Neutrophil (primary cell): ENCODE measurements around the gene SH3PXD2B.

ENCODE experiments used
- H3K27ac ChIP-seq: fragments of 200-600 bp; sonication (generic); 2 replicates; pipeline ENCODE4 v1.5.1; 2016; ENCODE audit warnings: mild to moderate bottlenecking, moderate library complexity
- H3K27me3 ChIP-seq: fragments of 200-600 bp; sonication (generic); 2 replicates; pipeline ENCODE4 v1.6.0; 2016; ENCODE audit warnings: mild to moderate bottlenecking
- H3K36me3 ChIP-seq: fragments of 200-600 bp; sonication (generic); 2 replicates; pipeline ENCODE4 v1.5.1; 2017
- H3K4me1 ChIP-seq, 2 experiments: fragments of 200-600 bp in 1 of 2; sonication (generic) in 1 of 2; 1 replicate in 1 of 2; 2 replicates in 1 of 2; pipeline versions ENCODE4 v1.5.1 to v1.6.1; 2013 to 2016; ENCODE audit warnings: low read depth in 1 of 2, low read length in 1 of 2, mild to moderate bottlenecking in 1 of 2, moderate library complexity in 1 of 2; ENCODE audit not compliant: control insufficient read depth in 1 of 2, insufficient read depth in 1 of 2
- H3K4me3 ChIP-seq, 2 experiments: fragments of 200-600 bp in 1 of 2; sonication (generic) in 1 of 2; 1 replicate in 1 of 2; 2 replicates in 1 of 2; pipeline ENCODE4 v1.5.1; 2013 to 2016; ENCODE audit warnings: low read depth in 1 of 2, low read length in 1 of 2, mild to moderate bottlenecking in 1 of 2, moderate library complexity in 1 of 2
- H3K9me3 ChIP-seq: fragments of 200-600 bp; sonication (generic); 2 replicates; pipeline ENCODE4 v1.5.1; 2016
- CTCF ChIP-seq: fragments of 200-600 bp; sonication (generic); IDR thresholded peaks from 2 replicates; pipeline ENCODE4 v1.5.1; 2016; ENCODE audit warnings: antibody characterized with exemption

Gene SH3PXD2B

DNA sequence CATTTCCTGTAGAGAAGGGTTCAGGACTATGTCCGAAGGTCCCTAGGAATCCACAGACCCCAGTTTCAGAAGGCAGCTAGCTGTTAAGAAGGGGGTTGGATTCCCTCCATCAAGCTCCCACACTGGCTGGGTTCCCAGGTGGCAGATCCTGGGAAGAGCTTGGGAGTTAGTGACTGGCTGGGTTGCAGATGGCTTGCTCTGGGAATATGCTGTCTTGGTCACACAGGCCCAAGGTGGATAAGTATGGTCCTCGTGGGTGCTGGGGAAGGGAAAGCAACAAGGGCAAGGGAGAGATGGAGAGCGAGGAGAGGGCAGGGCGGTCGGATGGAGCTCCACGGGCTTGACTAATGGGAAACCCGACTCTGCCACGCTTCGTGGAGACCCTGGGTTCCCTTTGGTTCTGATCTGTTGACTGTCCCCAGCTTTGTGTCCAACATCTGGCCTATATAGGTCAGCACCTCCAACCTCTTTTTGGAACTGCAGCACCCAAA lies 17.4 kb downstream of the SH3PXD2B start:
- no peaks in the 10 kb centered on the region for H3K9me3 ChIP-seq
- H3K27ac ChIP-seq = no peak overlapping the region
- no peaks in the 10 kb centered on the region for H3K36me3 ChIP-seq
- no peak for TF ChIP-seq CTCF
- H3K27me3 ChIP-seq = peaks cover 21% of the 10 kb centered on the region
- H3K4me3 ChIP-seq = no peak overlapping the region
- no peaks in the 10 kb centered on the region for H3K4me1 ChIP-seq

GRCh38 chr5:172436078-172436878 lies 18.0 kb downstream of the SH3PXD2B start:
- H3K36me3 ChIP-seq = no peaks in the 10 kb centered on the region
- no peak overlapping the region for H3K4me3 ChIP-seq
- peaks cover 22% of the 10 kb centered on the region for H3K27me3 ChIP-seq
- H3K4me1 ChIP-seq = no peaks in the 10 kb centered on the region
- H3K9me3 ChIP-seq = no peaks in the 10 kb centered on the region
- H3K27ac ChIP-seq = no peak overlapping the region
- TF ChIP-seq CTCF = no peak

GRCh38 chr5:172435362-172436077 lies 18.8 kb downstream of the SH3PXD2B start:
- peaks cover 19% of the 10 kb centered on the region for H3K27me3 ChIP-seq
- no peak overlapping the region for H3K27ac ChIP-seq
- no peak for TF ChIP-seq CTCF
- no peaks in the 10 kb centered on the region for H3K4me1 ChIP-seq
- H3K36me3 ChIP-seq = no peaks in the 10 kb centered on the region
- no peak overlapping the region for H3K4me3 ChIP-seq
- no peaks in the 10 kb centered on the region for H3K9me3 ChIP-seq

- H3K36me3 ChIP-seq = no peaks in the 10 kb centered on the region
- no peaks in the 10 kb centered on the region for H3K9me3 ChIP-seq
- peaks cover 32% of the 10 kb centered on the region for H3K27me3 ChIP-seq
- TF ChIP-seq CTCF = no peak
- no peak overlapping the region for H3K27ac ChIP-seq
- H3K4me3 ChIP-seq = no peak overlapping the region
- H3K4me1 ChIP-seq = peaks cover 0 to 6% of the 10 kb centered on the region in 2 experiments
Observed at GRCh38 chr5:172434251-172434650, 20.1 kb downstream of the SH3PXD2B start.

DNA sequence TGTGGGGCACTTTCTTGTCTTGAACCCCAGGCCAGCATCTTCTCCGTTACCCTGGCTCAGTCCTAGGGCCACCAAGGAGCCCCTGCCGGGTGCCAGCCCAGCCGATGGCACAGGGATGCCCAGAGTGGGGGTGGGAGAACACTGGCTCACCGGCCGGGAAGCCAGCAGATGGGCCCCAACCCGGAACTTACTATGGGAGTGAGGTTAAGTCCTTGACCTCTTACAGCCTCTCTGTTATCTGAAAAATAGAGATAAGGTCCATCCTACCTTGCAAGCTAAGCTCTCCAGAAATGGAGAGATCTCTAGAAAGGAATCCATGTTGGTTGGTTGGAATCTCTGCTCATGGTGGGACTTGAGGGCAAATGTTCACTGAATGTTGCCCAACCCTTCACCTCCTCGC lies 20.8 kb downstream of the SH3PXD2B start:
- Histone ChIP-seq H3K27me3 (peaks cover 39% of the 10 kb centered on the region), H3K27ac (no peak overlapping the region), H3K9me3 (no peaks in the 10 kb centered on the region), H3K4me3 (no peak overlapping the region), H3K4me1 (peaks cover 0 to 13% of the 10 kb centered on the region in 2 experiments), H3K36me3 (no peaks in the 10 kb centered on the region)
- TF ChIP-seq CTCF = no peak
